AG10803 (cell line): ENCODE measurements around the gene USP40.

Experiments used
- DNase-seq: peaks from one replicate; pipeline ENCODE4 v3.0.0; 2010; ENCODE audit warnings: low read depth
- H3K4me3 ChIP-seq: 2 replicates; pipeline ENCODE4 v1.5.1; 2011; ENCODE audit warnings: mild to moderate bottlenecking, low read length, control low read depth
- TF ChIP-seq, protein P1 (sequence below): conservative IDR thresholded peaks from 2 replicates; pipeline ENCODE4 v1.5.1; 2011; ENCODE audit warnings: mild to moderate bottlenecking, low read length, control low read depth, inconsistent platforms

The USP40 gene

GRCh38 chr2:233551491-233551890, 15.1 kb downstream of the USP40 start:
- no peak overlapping the region for H3K4me3 ChIP-seq
- TF ChIP-seq, protein P1, sequence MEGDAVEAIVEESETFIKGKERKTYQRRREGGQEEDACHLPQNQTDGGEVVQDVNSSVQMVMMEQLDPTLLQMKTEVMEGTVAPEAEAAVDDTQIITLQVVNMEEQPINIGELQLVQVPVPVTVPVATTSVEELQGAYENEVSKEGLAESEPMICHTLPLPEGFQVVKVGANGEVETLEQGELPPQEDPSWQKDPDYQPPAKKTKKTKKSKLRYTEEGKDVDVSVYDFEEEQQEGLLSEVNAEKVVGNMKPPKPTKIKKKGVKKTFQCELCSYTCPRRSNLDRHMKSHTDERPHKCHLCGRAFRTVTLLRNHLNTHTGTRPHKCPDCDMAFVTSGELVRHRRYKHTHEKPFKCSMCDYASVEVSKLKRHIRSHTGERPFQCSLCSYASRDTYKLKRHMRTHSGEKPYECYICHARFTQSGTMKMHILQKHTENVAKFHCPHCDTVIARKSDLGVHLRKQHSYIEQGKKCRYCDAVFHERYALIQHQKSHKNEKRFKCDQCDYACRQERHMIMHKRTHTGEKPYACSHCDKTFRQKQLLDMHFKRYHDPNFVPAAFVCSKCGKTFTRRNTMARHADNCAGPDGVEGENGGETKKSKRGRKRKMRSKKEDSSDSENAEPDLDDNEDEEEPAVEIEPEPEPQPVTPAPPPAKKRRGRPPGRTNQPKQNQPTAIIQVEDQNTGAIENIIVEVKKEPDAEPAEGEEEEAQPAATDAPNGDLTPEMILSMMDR = no peak

DNA sequence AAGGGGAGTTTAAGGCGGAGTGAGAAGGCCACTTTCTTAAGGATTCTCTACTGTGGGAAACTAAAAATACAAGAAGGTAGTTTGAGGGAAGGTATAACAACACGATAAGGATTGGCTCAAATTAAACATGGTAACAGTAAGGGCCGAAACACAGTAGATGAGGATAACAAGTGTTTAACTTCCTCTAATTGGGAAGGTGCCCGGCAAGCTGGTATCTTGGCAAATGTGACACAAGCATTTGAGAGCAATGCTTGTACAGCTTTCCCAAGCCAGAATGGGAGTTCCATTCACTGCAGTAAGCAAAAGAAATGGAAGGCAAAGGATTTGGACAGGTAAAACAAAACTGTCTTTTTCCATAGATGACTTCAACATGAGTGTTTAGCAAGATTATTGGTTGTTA, 19.8 kb downstream of the USP40 start:
- TF ChIP-seq, protein P1 = no peak
- H3K4me3 ChIP-seq = no peak overlapping the region
- DNase-seq = no peak

More at GRCh38 chr2:233551491-233551890, 15.1 kb downstream of the USP40 start:
- no peak for DNase-seq

DNA sequence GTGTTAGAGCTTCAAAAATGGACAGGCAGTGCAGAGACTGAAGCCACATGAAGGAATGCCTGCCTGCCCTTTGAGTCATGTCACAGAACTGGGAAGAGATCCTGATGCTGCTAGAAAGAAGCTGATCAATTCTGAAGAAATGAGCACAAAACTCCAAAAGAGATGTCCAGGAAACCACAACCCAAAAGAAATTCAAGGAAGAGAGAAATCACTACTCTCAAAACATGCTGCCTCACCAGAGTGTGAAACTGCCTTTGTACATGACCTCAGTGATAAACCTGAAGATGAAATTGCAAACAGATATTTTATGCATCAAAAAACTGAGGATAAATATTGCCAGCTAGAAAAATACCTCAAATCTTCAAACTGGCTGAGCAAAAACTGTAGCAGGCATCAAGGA, 20.5 kb downstream of the USP40 start:
- H3K4me3 ChIP-seq = no peak overlapping the region
- TF ChIP-seq, protein P1 = no peak
- peak; percentile 28 for DNase-seq

DNA sequence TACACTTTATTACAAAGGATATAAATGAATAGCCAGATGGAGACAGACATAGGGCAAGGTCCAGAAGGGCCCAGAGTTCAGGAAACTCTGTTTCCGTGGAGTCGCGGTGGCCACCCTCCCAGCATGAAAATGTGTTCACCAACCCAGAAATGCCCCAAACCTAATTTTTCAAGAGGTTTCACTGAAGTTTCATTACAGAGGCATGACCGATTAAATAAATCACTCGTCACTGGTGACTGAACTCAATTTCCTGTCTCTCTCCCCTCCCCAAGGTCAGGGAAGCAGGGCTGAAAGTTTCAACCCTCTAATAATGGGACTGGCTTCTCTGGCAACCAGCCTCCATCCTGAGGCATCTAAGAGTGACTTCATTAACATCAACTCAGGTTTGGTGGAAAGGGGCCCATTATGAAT, 22.4 kb downstream of the USP40 start:
- no peak overlapping the region for H3K4me3 ChIP-seq
- peak; percentile 21 for DNase-seq
- TF ChIP-seq, protein P1 = no peak

GRCh38 chr2:233542507-233542906, 24.1 kb downstream of the USP40 start:
- TF ChIP-seq, protein P1 = no peak
- no peak overlapping the region for H3K4me3 ChIP-seq
- DNase-seq = peak; percentile 93

- TF ChIP-seq, protein P1 = no peak
- DNase-seq = no peak
- H3K4me3 ChIP-seq = no peak overlapping the region
These were observed 27.8 kb downstream of the USP40 start for GRCh38 chr2:233538741-233539140.

GRCh38 chr2:233535271-233535670, 31.3 kb downstream of the USP40 start:
- TF ChIP-seq, protein P1 = no peak
- no peak overlapping the region for H3K4me3 ChIP-seq
- peak; percentile 13 for DNase-seq
